ENCODE data around the gene KCNJ14. TPM values are rescaled to one million over a fixed set of nuclear protein-coding genes. Genes with fewer than 3 reads are reported as not detected.

Gene KCNJ14
- total RNA-seq, 1 donor from 2014 or later, result 2.2 TPM

DNA sequence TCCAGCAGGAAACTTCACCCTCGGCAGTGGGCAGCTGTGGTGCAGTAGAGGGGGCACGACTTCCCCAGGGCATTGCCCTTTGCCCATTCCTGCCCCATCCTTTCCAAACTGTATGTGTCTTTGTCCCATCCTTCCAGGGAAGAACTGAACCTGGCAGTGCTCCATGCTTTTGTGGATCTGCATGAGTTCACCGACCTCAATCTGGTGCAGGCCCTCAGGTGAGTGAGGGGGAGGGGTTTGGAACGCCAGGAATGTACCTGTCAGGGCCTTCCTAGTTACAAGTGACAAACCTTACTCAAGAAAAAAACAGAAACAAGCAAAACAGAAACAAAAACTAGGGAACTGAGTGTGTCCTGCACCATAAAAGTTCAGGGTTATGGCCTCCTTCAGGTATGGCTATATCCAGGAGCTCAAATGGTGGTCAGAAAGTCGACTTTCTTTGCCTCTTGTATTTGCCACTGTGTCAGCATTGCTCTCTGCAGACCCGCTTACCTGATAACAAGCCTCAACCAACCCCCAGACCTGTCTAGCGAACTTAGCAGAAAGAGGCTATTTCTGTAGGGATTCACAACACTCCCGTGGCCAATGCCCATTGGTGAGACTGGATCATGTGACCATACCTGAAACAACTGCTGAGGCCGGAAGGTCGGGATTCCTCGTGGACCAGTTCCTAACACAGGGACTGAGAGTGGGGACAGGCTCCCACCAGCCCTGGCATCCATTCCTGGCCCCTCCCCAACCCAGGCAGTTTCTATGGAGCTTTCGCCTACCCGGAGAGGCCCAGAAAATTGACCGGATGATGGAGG, 18.0 kb downstream of the KCNJ14 start:
- intact Hi-C loops (cut with micrococcal nuclease), result no loop called here
- Mint-ChIP-seq H3K9me3 (no peaks in the 10 kb centered on the region), H3K4me3 (no peak overlapping the region), H3K27me3 (no peaks in the 10 kb centered on the region), H3K36me3 (ENCODE audit: low read depth) (peaks cover 68% of the 10 kb centered on the region), H3K27ac (no peak overlapping the region), H3K4me1 (peaks cover 22% of the 10 kb centered on the region)
- ChIA-PET POLR2A (interaction anchor here (1.3 kb wide), 1 partner anchor 14 kb away, joined by 3 read pairs; no protein-coding TSS in a partner anchor), CTCF (no interaction called here)
- DNase-seq (no peak), ATAC-seq (ENCODE audit: low read depth) (no peak)
- TF ChIP-seq, protein P1, sequence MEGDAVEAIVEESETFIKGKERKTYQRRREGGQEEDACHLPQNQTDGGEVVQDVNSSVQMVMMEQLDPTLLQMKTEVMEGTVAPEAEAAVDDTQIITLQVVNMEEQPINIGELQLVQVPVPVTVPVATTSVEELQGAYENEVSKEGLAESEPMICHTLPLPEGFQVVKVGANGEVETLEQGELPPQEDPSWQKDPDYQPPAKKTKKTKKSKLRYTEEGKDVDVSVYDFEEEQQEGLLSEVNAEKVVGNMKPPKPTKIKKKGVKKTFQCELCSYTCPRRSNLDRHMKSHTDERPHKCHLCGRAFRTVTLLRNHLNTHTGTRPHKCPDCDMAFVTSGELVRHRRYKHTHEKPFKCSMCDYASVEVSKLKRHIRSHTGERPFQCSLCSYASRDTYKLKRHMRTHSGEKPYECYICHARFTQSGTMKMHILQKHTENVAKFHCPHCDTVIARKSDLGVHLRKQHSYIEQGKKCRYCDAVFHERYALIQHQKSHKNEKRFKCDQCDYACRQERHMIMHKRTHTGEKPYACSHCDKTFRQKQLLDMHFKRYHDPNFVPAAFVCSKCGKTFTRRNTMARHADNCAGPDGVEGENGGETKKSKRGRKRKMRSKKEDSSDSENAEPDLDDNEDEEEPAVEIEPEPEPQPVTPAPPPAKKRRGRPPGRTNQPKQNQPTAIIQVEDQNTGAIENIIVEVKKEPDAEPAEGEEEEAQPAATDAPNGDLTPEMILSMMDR (IDR thresholded peaks at IDR 0.05), result no peak

DNA sequence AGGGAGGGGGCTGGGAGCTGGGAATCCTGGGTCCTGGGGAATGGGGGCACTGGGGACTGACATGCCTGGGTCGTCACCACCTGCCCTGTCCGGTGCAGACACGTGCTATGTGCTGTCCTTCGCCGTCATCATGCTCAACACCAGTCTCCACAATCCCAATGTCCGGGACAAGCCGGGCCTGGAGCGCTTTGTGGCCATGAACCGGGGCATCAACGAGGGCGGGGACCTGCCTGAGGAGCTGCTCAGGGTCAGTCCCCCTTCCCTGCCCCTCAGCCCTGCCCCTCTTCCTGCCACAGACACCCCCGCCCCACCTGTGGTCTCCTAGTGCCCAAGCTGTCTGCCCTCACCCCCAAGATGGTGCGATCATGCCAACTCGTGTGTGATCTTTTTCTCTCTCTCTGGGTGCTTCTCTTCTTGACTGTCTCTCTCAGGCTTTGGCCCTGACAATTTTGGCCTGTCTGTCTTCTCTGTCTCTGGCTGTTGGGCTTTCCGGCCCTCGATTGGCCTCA, 18.8 kb downstream of the KCNJ14 start:
- intact Hi-C loops (cut with micrococcal nuclease), result no loop called here
- H3K4me3 Mint-ChIP-seq, result no peak overlapping the region
- ATAC-seq (ENCODE audit: low read depth) (no peak), DNase-seq (no peak)
- H3K36me3 Mint-ChIP-seq (ENCODE audit: low read depth), result peaks cover 71% of the 10 kb centered on the region
- H3K27me3 Mint-ChIP-seq, result no peaks in the 10 kb centered on the region
- no peak overlapping the region for H3K27ac Mint-ChIP-seq
- POLR2A ChIA-PET, result no interaction called here
- H3K9me3 Mint-ChIP-seq, result no peaks in the 10 kb centered on the region
- TF ChIP-seq, protein P1 (IDR thresholded peaks at IDR 0.05), result no peak
- H3K4me1 Mint-ChIP-seq, result peaks cover 15% of the 10 kb centered on the region
- CTCF ChIA-PET, result no interaction called here

DNA sequence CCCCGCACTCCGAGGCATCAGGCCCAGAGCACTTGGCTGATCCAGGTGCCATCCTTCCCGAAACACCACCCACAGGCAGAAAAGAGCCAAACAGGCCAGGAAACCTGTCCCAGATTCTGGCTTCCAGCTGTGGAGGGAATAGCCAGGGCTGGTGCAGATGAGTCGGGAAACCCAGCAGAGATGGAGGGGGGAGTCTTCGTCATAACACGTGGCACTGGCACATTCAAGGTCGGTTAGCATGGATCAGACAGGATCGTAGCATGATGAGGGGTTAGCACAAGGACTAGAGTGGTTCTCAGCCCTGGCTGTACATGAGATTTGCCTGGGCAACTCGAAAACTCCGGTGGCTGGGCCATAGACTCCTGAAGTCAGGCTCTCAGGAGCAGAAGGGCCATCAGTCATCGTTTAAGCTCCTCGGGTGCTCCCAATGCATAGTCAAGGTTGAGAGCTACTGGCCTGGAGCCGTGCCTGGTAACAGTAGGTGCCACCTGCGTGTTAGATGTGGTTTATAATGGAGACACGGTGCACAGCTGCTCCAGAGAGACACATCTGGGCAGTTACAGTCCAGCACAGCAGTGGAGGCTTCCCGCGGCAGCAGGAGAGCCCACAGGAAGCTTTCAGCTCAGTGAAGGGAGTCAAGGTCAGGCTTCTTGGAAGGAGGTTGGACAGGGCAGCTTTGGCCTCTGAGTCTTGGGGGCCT, 20.1 kb downstream of the KCNJ14 start:
- peaks cover 73% of the 10 kb centered on the region for H3K36me3 Mint-ChIP-seq (ENCODE audit: low read depth)
- TF ChIP-seq, protein P1 (IDR thresholded peaks at IDR 0.05), result no peak
- no peaks in the 10 kb centered on the region for H3K9me3 Mint-ChIP-seq
- H3K27ac Mint-ChIP-seq, result peak overlapping the region; percentile 50
- ChIA-PET POLR2A (no interaction called here), CTCF (interaction anchor here (1.8 kb wide), 1 partner anchor 14 kb away, joined by 4 read pairs; no protein-coding TSS in a partner anchor)
- no peak overlapping the region for H3K4me3 Mint-ChIP-seq
- peaks cover 10% of the 10 kb centered on the region for H3K4me1 Mint-ChIP-seq
- H3K27me3 Mint-ChIP-seq, result no peaks in the 10 kb centered on the region
- intact Hi-C loops (cut with micrococcal nuclease), result no loop called here
- ATAC-seq (ENCODE audit: low read depth), result no peak
- DNase-seq, result no peak

DNA sequence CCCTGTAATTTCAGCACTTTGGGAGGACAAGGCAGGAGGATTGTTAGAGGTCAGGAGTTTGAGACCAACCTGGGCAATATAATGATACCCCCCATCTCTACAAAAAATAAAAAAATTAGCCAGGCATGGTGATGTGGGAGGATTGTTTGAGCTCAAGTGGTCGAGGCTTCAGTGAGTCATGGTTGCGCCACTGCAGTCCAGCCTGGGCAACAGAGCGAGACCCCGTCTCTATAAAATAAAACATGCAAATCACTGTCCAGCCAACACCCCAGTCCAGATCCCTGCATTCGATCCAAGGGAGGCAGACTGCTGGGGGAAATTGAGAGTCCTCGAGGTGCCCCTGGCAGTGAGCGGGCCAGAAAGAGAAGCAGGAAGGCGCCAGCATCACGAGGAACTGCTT, 20.8 kb downstream of the KCNJ14 start:
- ChIA-PET CTCF (interaction anchor here (1.8 kb wide), 1 partner anchor 13 kb away, joined by 4 read pairs; no protein-coding TSS in a partner anchor), POLR2A (no interaction called here)
- peaks cover 67% of the 10 kb centered on the region for H3K36me3 Mint-ChIP-seq (ENCODE audit: low read depth)
- H3K4me1 Mint-ChIP-seq, result peaks cover 12% of the 10 kb centered on the region
- no peak overlapping the region for H3K27ac Mint-ChIP-seq
- intact Hi-C loops (cut with micrococcal nuclease), result no loop called here
- H3K9me3 Mint-ChIP-seq, result no peaks in the 10 kb centered on the region
- ATAC-seq (ENCODE audit: low read depth) (no peak), DNase-seq (no peak)
- no peak overlapping the region for H3K4me3 Mint-ChIP-seq
- H3K27me3 Mint-ChIP-seq, result no peaks in the 10 kb centered on the region
- TF ChIP-seq, protein P1 (IDR thresholded peaks at IDR 0.05), result no peak
